CD1c-positive myeloid dendritic cell (primary cell): ENCODE measurements around the gene CTXN1.
A peak's percentile ranks its signal among the peaks of the same experiment; 100 is the strongest.
"Not testable (repeated sequence)": the region's sequence is repeated elsewhere in the genome, so short reads cannot be mapped to it uniquely, and the experiment has no call there.

Source experiments
- DNase-seq: peaks from one replicate; pipeline ENCODE4 v3.0.0-alpha.2; 2016; ENCODE audit errors: extremely low spot score

Gene CTXN1

DNA sequence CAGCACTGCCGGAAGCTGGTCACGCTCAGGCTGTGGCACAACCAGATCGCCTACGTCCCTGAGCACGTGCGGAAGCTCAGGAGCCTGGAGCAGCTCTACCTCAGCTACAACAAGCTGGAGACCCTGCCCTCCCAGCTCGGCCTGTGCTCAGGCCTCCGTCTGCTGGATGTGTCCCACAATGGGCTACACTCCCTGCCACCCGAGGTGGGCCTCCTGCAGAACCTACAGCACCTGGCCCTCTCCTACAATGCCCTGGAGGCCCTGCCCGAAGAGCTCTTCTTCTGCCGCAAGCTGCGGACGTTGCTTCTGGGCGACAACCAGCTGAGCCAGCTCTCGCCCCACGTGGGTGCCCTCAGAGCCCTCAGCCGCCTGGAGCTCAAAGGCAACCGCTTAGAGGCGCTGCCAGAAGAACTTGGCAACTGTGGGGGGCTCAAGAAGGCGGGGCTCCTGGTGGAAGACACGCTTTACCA, 25.5 kb downstream of the CTXN1 start:
- no peak for DNase-seq

DNA sequence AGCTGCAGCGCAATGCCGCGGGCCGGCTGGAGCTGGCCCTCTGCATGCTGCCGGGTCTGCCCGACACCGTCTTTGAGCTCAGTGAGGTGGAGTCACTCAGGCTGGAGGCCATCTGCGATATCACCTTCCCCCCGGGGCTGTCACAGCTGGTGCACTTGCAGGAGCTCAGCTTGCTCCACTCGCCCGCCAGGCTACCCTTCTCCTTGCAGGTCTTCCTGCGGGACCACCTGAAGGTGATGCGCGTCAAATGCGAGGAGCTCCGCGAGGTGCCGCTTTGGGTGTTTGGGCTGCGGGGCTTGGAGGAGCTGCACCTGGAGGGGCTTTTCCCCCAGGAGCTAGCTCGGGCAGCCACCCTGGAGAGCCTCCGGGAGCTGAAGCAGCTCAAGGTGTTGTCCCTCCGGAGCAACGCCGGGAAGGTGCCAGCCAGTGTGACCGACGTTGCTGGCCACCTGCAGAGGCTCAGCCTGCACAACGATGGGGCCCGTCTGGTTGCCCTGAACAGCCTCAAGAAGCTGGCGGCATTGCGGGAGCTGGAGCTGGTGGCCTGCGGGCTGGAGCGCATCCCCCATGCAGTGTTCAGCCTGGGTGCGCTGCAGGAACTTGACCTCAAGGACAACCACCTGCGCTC, 26.1 kb downstream of the CTXN1 start:
- DNase-seq: no peak

DNA sequence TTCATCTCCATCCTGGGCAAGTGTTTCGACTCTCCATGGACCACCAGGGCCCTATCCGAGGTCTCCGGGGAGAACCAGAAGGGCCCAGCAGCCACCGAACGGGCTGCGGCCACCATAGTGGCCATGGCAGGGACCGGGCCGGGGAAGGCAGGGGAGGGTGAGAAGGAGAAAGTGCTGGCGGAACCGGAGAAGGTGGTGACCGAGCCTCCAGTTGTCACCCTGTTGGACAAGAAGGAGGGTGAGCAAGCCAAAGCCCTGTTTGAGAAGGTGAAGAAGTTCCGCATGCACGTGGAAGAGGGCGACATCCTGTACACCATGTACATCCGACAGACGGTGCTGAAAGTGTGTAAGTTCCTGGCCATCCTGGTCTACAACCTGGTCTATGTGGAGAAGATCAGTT, 27.0 kb downstream of the CTXN1 start:
- no peak for DNase-seq

DNA sequence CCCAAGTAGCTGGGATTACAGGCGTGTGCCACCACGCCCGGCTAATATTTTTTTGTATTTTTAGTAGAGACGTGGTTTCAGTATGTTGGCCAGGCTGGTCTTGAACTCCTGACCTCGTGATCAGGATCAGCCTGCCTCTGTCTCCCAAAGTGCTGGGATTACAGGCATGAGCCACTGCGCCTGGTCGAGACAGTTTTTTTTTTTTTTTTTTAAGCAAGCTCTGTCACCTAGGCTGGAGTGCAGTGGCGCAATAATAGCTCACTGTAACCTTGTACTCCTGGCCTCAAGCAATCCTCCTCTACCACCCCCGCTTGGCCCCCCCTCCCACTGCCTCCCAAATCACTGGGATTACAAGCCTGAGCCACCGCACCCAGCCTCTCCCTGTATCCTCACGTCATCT, 28.6 kb downstream of the CTXN1 start:
- no peak for DNase-seq

DNA sequence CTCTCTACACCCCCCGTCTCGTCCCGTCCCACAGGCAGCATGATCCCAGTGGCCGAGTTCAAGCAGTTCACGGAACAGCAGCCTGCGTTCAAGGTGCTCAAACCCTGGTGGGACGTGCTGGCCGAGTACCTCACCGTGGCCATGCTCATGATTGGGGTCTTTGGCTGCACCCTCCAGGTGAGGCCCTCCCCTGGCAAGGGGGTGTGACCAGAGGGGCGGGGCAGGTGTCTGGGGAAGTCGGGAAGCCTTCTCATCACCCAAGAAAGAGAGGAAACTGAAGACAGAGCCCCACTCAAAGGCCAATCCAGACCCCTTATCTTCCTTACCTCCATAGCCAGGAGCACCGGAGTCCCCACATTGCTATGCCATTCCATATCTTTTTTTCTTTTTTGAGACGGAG, 30.4 kb downstream of the CTXN1 start:
- no peak for DNase-seq

DNA sequence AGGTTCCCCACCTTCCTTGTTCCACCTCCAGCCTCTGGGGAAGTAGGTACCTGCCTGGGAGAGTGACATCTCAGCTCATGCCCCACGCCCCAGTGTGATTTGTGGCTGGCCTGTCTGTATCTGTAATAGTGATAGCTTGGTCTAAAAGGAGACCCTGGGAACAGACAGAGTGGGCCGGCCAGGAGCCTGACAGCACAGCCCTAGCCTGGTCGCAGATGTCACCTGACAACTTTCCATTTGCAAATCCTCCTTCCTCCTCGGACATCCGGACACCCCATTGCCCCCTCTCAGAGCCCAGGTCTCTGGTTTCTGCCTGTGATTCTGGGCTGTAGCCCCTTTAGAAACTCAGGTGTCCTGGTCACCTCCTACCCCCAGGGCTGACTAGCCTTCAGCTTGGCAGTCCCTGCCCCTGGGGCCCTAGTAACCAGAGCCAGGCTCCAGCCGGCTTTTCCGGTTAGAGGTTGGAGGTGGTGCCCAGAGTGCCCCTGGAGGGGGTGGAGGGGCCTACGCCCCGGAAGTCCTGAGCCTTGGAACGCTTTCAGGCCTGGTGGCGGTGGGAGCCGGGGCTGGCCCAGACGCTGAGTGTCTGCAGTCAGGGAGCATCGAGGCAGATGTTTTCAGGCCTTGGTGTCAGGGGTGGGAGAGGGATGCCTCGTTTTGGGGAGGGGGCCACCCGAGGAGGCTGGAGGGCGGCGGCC, 31.2 kb downstream of the CTXN1 start:
- DNase-seq: no peak

DNA sequence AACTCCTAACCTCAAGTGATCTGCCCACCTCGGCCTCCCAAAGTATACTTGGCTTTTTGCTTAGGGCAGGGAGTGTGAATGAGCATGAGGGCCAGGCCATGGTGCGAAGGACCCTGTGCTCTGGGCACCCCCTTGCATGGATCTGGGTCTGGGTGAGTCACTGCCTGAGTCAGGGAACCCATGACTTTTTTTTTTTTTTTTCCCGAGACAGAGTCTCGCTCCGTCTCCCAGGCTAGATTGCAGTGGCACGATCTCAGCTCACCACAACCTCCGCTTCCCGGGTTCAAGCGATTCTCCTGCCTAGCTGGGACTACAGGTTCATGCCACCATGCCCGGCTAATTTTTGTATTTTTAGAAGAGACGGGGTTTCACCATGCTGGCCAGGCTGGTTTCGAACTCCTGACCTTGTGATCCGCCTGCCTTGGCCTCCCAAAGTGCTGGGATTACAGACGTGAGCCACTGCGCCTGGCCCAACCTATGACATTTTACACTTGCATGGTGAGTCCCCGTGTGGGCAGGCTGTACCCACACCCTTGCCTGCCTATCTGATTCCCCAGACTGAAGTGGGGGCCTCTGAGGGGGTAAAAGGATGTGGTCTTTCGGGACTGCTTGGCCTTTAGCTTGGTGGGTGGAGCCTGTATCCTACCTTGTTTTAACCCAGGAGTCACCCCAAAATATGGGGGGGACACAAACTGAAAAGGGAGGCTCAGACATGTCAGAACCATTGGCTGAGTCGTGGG, 32.4 kb downstream of the CTXN1 start:
- DNase-seq: not testable (repeated sequence)

DNA sequence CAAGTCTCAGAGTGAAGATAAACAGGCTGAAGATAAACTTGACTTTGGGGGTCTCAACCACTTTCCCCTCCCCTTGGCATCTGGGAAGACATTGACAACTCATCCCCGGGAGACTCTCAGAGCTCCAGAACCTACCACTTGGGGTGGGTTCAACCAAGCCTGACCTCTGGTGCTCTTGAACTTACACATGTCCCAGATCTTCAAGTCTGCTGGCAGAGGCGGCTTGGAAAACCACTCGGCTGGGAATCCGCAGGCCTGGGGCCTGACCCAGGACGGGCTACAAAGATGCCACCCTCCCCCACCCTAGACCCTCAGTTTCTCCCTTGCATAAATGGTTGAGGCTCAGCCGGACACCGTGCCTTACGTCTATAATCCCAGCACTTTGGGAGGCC, 37.1 kb downstream of the CTXN1 start:
- DNase-seq: no peak

DNA sequence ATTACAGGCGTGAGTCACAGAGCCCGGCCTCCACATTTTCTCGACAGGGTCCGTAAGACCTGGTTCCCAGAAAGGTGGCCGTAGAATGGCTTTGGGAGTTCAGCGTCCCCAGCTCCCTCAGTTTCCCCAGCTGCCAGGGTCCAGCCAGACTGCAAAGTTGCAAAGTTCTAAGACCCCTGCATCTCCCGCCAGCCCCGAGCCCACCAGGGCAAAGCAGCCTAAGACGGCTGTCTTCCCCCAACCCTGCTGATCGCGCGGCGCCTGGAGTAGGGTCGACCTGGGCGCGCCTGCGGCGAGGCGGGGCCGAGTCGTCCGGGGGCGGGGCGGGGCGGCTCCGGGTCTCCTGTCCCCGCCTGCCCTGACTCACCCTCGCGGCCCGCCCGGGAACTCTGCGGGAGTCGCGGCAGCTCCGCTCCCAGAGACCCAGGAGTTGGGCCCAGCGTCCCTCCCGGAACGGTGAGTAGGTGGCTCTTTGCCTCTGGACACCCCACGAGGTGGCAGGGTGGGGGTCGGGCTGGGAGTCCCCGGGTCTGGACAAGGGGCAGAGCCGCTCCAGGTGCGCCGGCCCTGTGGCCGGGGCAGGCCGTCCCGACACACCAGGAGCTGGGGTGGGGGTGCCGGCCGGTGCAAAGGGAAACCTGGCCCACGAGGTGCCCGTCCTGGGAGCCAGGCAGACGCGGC, 37.6 kb downstream of the CTXN1 start, which contains the start of gene LRRC8E:
Gene LRRC8E, plus strand, starts transcription at position 366 of the 681 bp plus-strand sequence. CDS start 7,094 bp downstream, outside the sequence.
- DNase-seq: peak; percentile 39

DNA sequence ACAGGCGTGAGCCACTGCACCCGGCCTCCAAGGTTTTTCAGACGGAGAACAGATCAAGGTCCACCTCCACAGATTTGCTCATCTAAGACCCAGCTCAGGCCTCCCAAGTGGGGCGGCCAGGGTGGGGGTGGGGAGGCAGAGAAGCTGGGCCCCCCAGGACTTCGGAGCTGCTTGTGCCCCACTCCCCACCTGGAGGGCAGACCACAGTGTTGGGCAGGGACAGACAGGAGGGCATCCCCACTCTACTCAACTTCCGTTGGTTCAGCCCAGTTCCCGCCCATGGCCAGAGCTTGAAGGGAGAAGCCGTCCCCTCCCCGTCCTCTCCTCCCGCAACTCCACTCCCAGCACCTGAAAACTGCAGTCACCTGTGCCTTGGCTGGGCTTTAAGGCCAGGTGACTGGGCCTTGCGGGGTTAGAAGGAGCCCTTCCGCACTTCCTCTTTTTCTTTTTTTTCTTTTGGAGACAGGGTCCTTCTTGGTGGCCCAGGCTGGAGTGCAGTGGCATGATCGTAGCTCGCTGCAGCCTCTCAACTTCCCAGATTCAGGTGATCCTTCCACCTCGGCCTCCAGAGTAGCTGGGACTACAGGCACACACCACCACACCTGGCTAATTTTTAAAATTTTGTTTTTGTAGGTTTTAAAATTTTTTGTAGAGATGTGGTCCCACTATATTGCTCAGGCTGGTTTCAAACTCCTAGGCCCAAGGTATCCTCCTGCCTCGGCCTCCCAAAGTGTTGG, 38.4 kb downstream of the CTXN1 start:
- DNase-seq: no peak

DNA sequence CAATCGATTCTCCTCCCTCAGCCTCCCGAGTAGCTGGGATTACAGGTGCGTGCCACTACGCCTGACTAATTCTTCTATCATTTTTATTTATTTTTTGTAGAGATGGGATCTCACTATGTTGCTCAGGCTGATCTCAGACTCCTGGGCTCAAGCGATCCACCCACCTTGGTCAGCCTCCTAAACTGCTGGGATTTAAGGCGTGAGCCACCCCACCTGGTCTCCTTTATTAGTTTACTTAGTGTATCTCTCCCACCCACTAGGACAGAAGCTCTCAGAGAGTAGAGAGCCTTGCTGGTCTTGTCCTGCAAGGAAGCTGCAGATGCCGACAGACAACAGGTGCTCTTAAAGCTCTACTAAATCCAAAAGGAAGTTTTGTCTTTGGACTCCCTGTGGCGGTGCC, 40.1 kb downstream of the CTXN1 start:
- DNase-seq: no peak

DNA sequence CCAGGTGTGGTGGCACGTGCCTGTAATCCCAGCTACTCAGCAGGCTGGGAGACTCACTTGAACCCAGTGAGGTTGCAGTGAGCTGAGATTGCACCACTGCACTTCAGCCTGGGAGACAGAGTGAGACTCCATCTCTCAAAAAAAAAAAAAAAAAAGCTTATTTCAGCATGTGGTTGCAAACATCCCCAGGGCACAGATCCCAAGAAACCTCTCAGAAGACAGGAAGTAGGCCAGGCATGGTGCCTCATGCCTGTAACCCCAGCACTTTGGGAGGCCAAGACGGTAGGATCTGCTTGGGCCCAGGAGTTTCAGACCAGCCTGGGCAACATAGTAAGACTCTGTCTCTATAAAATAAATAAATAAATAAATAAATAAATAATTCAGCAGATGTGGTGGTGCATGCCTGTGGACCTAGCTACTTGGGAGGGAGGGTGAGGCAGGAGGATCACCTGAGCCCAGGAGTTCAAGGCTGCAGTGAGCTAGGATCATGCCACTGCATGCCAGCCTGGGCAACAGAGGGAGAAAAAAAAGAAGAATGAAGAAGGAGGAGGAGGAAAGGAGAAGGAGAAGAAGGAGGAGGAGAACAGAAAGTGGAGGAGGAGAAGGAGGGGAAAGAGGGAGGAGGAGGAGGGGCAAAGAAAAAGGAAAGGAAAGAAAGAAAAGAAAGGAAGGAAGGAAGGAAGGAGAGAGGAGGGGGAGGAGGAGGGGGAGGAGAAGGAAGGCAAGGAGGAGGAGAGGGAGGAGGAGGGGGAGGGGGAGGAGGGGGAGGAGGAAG, 42.0 kb downstream of the CTXN1 start:
- no peak for DNase-seq

DNA sequence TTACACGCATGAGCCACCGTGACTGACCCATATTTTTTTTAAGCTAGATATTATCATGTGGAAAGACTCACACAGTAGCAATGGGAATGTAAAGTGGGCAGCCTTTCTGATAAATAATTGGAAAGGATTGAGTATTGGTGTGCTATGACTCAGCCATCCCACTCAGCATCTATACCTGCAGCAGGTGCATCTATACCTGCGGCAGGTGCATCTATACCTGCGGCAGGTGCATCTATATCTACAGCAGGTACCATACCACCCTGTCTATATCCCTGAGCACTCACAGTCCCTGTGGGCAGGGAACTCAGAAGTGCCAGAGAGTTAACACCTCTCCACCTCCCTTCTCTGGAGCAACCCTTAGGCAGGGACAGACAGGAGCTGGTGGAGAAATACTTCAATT, 42.8 kb downstream of the CTXN1 start:
- no peak for DNase-seq

DNA sequence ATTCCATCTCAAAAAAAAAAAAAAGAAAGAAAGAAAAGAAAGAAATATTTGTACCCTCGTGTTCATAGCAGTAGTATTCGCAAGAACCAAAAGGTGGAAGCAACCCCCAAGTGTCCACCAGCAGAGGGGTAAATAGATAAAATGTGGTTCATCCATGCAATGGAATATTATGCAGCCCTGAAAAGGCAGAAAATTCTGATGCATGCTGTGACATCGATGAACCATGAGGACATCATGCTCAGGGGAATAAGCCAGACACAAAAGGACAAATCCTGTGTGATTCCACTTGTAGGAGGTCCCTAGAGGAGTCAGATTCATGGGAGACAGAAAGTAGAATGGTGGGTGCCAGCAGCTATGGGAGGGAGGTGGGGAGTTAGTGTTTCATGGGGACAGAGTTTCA, 44.0 kb downstream of the CTXN1 start:
- no peak for DNase-seq

DNA sequence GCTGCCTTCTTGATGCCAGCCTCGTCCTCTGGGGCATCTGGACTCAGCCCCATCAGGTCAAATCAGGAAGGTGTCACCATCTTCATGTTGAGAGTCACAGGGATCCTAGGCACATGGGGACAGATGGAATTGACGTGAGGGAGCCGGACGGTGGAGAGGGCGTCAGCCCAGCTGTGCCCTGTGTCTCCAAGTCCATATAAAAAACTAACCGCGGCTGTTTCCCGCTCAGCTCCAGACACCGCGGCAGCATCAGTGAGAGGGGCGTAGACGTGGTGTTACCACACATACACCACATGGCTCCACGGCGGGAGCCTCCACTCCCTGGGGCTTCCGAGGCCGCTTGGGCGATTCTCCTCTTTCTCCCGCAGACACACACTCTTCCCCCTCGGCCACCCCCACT, 46.1 kb downstream of the CTXN1 start:
- DNase-seq: no peak

DNA sequence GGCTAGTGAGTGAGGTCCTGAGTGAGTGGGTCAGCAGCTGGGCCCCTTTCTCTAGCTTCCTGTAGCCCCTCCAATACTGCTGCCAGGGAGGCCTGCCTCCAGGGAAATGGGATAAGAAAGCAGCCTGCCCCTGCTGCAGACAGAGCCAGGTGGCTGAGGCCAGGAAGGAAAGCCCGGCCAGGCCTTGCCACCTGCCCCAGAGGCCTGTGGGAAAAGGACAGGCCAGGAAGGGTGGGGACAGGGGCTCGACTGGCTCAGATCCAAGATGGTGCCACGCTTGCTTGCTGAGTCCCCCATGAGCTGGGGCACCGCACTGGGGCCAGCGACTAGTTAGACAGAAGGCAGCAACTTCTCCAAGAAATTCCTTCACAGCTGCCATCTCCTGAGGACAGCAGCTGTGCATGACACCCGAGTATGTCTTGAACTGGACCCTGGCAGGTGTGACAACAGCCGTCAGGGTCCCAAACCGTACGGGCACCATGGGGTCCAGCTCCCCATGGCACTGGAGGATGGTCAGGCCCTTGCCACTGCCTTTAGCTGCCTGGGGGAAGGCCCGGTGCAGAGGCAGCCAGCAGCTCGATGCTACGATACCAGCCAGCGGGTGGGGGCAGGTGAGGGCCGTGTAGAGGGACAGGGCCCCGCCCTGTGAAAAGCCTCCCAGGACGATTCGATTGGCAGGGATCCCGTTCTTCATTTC, 46.7 kb downstream of the CTXN1 start:
- DNase-seq: no peak

DNA sequence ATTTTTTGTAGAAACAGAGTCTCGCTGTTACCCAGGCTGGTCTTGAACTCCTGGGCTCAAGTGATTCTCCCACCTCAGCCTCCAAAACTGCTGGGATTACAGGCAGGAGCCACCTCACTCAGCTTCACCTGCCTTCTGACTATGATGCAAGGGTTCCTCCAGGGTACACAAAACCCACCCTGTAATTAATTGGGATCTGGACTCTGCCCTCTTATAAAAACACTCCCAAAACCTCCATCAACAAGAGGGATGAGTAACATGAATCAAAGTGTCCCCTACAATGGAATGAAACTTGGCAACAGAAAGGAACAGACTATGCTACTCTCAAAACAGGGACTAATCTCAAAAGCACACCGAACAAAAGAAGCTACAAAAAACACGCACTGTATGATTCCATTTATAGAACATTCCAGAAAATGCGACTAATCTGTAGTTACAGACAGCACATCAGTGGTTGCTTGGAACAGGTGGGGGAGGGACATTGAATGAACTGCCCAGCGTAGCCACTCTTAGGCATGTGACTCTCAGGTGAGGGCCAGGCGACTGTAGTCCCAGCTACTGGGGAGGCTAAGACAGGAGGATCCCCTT, 48.6 kb downstream of the CTXN1 start:
- no peak for DNase-seq

DNA sequence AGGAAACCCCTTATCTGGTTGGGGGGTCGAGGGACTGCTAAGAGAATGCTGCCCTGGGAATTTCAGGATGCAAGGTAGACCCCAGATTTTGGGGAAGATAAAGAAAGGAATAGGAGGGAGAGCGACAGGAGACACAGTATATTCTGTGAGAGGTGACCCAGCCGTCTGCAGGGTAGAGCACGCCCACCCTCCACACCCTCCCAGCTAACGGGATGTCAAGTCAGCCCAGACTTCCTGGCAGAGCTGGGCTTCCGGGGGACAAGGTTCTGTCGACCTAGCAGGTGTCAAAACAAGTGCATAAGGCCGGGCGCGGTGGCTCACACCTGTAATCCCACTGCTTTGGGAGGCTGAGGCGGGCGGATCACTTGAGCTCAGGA, 51.0 kb downstream of the CTXN1 start:
- DNase-seq: no peak
